HepG2 (cell line): ENCODE measurements around the gene CNTROB. TPM values are rescaled to one million over a fixed set of nuclear protein-coding genes. Genes with fewer than 3 reads are reported as not detected.

Source experiments
- AFF4 ChIP-seq: sonication (generic); formaldehyde crosslinking; IDR thresholded peaks from 2 replicates; pipeline ENCODE4 v1.4.0; 2020; ENCODE audit warnings: missing genetic modification reagents
- ATF2 ChIP-seq: sonication (generic); formaldehyde crosslinking; IDR thresholded peaks from 2 replicates; pipeline ENCODE4 v1.4.0; 2020; ENCODE audit warnings: missing genetic modification reagents
- CBX5 ChIP-seq: sonication (generic); formaldehyde crosslinking; IDR thresholded peaks from 2 replicates; pipeline ENCODE4 v1.4.0; 2020; ENCODE audit warnings: missing genetic modification reagents, borderline replicate concordance
- MYC ChIP-seq: sonication (generic); formaldehyde crosslinking; IDR thresholded peaks from 2 replicates; pipeline ENCODE4 v1.9.0; 2021; ENCODE audit warnings: missing genetic modification reagents, borderline replicate concordance
- TBX2 ChIP-seq: sonication (generic); formaldehyde crosslinking; IDR thresholded peaks from 2 replicates; pipeline ENCODE4 v1.5.0; 2020; ENCODE audit warnings: missing genetic modification reagents, mild to moderate bottlenecking, borderline replicate concordance
- ZBTB4 ChIP-seq: sonication (generic); formaldehyde crosslinking; IDR thresholded peaks from 2 replicates; pipeline ENCODE4 v1.4.0; 2020; ENCODE audit warnings: missing genetic modification reagents, mild to moderate bottlenecking, borderline replicate concordance
- ZIK1 ChIP-seq: sonication (generic); formaldehyde crosslinking; IDR thresholded peaks from 2 replicates; pipeline ENCODE4 v1.5.0; 2020; ENCODE audit warnings: mild to moderate bottlenecking, low read depth, missing genetic modification reagents, borderline replicate concordance
- ZNF12 ChIP-seq: sonication (generic); formaldehyde crosslinking; IDR thresholded peaks from 2 replicates; pipeline ENCODE4 v1.5.0; 2020; ENCODE audit warnings: missing genetic modification reagents
- ZNF33A ChIP-seq: sonication (generic); formaldehyde crosslinking; IDR thresholded peaks from 2 replicates; pipeline ENCODE4 v1.5.1; 2020; ENCODE audit warnings: missing genetic modification reagents, mild to moderate bottlenecking, moderate library complexity, borderline replicate concordance
- ZNF468 ChIP-seq: sonication (generic); formaldehyde crosslinking; IDR thresholded peaks from 2 replicates; pipeline ENCODE4 v1.8.0; 2022; ENCODE audit warnings: mild to moderate bottlenecking, moderate library complexity, missing genetic modification reagents
- ZNF609 ChIP-seq: sonication (generic); formaldehyde crosslinking; IDR thresholded peaks from 2 replicates; pipeline ENCODE4 v1.4.0; 2020; ENCODE audit warnings: mild to moderate bottlenecking, missing genetic modification reagents, borderline replicate concordance
- ZSCAN5A ChIP-seq: sonication (generic); formaldehyde crosslinking; IDR thresholded peaks from 2 replicates; pipeline ENCODE4 v1.8.0; 2022; ENCODE audit warnings: mild to moderate bottlenecking, missing genetic modification reagents, borderline replicate concordance
- polyA plus RNA-seq, 8 experiments: library from polyadenylated mRNA; depleted of rRNA in 3 of 8; stranded (reverse) in 7 of 8; unstranded in 1 of 8; fragments of >200 nt; fragmentation: Illumina TruSeq in 4 of 8; extraction: Trizol in 4 of 8; gene quantifications; 2 replicates each; pipeline versions ENCODE4 v1.2.1 to v1.2.3, GENCODE V29; 2011 to 2016; ENCODE audit warnings: low read depth in 4 of 8, missing spikeins in 1 of 8, mixed read lengths in 1 of 8; ENCODE audit not compliant: insufficient read depth in 1 of 8
- total RNA-seq, 5 experiments: library from RNA; depleted of rRNA; stranded (reverse); fragments of >200 nt; fragmentation: Illumina TruSeq; extraction: Trizol; gene quantifications; 2 replicates each; pipeline ENCODE4 v1.2.3, GENCODE V29; 2016; ENCODE audit warnings: low read depth in 1 of 5

CNTROB gene
- total and polyA plus RNA-seq, 2 of the 13 experiments (the other 11 are each of a cell fraction or from before 2014, with no cell fraction given): 21.2 to 24.1 TPM

- TF ChIP-seq ATF2 (CRISPR knock-in tag): no peak
- 0 out of 2 replicates have a peak, but pooled peaks have one; percentile 5 for TF ChIP-seq CBX5 (CRISPR knock-in tag)
- TF ChIP-seq ZIK1 (CRISPR knock-in tag): no peak
- 0 out of 2 replicates have a peak, but pooled peaks have one; percentile 10 for TF ChIP-seq ZBTB4
- TF ChIP-seq ZNF12 (CRISPR knock-in tag): no peak
- TF ChIP-seq ZNF468 (CRISPR knock-in tag): no peak
- TF ChIP-seq ZNF33A: no peak
- peak; percentile 29; the same call in 1 of the 2 replicates for TF ChIP-seq TBX2 (CRISPR knock-in tag)
- no peak for TF ChIP-seq MYC (CRISPR knock-in tag)
- no peak for TF ChIP-seq ZSCAN5A
- peak; percentile 30; the same call in 1 of the 2 replicates for TF ChIP-seq ZNF609 (CRISPR knock-in tag)
- TF ChIP-seq AFF4 (CRISPR knock-in tag): no peak
These were observed 43.7 kb upstream of the CNTROB start, which contains the start of gene CHD3 (continued) for GRCh38 chr17:7888184-7888920.
